ENCODE data around the gene TP53AIP1.

Gene TP53AIP1, protein sequence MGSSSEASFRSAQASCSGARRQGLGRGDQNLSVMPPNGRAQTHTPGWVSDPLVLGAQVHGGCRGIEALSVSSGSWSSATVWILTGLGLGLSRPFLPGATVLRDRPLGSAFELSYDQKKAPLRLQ

DNA sequence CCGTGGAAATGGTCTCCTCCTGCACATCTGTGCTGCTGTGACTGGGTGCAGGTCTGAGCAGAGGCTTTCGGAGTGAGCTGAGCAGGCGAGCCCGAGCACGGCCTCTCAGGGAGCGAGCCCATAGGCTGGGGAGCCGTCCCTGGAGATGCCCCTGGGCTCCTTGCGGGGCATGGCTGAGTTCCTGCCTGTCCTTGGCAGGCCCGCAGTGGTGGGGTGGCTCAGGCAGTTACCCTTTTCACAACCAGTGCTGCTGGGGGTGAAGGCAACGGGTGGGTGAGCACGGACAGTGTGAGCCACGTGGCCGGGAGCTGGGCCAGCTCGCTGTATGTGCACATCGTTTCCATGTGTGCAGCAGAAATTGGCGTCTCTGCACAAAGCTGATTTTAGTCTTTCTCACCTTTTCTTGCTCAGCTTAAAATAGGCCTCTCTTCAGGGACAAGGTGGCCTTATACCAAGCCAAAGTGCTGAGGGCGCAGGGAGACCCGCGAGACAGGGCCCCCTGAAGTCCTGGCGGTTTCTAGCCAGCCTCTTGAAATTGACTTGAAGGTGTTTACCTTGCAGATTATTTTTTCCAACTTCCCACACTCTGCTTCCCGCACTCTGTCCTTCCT is at the start of gene TP53AIP1:
Gene TP53AIP1, minus strand, starts transcription at position 55 of the 611 bp plus-strand sequence. CDS start 5,053 bp downstream, outside the sequence.
- DNase-seq, result no peak

DNA sequence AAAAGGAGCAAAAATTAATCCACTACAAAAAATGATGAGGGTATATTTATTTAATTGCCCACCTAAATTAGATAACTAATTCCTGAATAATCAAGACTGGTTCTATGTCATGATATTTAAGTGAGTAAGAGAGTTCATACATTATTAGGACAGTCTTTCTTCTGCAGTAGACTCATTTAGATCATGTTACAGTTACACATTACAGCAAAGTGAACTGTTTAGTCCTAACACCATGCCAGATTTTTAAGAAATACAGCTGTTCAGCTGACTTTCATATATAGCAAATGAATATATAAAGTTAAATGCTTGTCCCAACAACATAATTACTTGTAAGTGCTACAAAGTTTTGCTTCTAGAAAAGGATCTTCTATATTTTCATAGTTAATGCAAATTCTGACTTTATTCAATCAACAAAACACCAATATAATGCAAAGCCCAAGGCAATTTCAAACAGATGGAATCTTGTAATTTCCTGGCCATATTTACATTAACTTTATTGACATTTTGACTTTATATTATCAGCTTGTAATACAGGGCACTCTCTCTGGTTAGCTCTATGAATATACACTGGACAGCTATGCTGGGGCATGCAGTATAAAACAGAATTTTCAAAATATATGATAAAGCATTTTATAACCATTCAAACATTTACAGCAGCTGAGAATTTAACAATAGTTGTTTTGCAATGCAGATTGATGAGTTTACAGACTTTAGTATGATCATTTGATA is 45.7 kb upstream of the TP53AIP1 start:
- no peak for DNase-seq

DNA sequence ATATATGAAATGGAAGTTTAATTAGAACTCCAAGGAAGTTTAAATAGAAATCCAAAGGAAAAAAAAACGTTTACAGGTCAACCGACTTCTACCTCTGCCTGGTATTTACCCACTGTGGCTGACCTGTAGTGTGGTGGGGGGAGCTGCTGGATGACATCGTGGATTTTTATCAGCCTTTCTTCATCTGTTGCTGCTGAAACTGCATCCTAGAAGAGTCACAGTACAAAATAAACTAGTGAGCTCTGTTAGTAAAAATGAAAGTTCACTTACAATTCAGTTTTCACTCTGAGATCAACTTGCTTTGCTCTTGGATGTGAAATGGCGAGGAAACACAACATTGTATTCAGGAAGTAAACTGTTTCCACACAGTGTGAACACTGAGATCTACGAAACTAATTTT is 43.2 kb upstream of the TP53AIP1 start:
- DNase-seq, result no peak

DNA sequence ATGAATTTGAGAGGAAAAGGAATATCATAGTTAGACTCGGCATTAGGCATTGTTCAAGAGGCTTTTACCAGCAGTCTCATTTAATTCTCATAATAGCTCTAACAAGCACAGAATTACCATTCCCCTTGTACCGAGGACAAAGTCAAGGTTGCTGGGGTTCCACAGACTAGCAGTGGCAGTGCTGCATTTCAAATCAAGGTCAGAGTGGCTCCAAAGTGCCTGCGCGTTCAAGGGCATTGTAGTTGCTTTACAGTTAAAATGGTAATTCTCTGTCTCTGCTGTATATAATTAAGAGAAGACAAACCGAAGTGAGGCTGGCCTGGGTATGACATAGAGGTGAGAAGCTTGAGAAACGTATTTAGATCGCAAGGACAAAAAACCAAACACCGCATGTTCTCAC is 40.4 kb upstream of the TP53AIP1 start:
- no peak for DNase-seq

DNA sequence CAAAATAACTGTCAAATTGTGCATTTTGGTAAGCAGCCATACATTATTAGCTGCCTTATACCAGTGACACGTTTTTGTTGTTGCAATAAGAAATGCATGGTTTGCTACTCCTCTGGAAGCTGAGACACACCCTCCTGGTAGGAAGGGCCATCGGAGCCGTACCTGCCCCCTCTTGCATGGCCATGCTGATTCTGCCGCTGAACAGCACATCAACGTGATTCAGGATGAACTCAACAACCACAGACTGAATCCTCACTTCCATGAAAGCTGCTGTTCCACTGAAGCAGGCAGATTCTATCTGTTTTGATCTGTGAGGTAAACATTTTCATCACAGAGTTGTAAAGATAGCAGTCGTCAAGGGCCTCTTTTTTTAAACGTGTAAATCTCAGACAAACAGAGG is 38.6 kb upstream of the TP53AIP1 start:
- DNase-seq, result no peak

DNA sequence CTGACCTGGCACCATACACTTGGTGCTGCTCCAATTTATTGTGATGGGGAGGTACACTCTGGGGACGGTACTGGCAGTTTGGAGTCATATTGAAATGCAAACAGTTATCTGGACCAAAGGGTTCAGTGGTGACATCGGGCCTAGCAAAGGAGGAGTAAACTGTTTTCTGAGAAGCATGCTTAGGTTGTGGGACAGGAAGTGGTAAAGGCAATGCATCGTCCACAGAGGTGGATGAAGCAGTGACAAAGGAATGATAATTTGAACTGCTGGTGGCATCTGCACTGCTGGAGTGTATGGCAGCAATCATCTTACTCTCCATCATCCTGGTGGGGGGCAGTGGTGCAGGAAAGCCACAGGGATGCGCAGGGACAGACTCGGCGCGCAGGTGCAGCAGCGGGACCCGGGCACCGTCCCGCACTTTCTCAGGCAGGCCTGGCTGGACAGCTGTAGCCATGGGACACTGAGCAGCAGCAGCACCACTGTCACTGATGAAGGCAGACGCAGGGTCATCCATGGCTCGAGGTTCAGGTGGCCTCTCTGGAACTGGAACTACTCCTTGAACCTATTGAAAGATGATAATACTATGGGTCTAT is 28.0 kb upstream of the TP53AIP1 start:
- no peak for DNase-seq

DNA sequence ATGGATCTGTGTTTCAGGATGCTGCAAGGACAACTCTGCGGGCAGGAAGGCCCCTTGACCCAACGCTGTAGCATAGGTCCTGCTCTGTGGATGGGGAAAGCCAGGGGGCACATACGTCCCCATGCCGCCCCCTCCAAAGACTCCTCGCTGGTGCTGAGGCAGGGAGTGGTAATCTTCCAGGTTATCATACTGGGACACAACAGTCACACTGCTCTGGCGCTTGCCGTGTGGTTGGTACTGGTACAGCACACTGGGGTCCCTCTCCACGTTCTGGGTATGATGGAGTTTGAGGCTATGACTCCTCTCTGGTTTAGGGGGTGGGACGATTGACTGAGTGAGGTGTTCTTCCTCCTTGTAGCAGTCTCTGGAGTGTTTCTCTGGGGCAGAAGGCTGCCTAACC is 26.2 kb upstream of the TP53AIP1 start:
- DNase-seq, result no peak

DNA sequence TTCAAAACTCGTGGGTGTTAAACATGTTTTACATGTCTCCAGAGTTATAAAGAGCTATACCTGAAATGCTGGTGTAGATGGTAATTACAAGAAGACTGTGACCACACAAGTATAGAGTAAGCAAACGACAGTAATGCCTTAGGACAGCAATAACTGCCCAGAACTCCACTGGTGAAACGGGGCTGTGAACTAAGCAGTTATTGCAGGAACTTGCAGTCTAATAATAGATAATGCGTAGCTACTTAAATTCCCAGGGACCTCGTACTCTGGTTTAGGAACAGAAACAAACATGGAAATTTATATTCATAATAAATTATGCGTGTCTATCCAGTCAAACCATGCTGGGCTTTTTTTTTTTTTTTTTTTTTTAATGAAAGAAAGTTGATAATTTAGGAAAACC is 24.9 kb upstream of the TP53AIP1 start:
- DNase-seq, result no peak

DNA sequence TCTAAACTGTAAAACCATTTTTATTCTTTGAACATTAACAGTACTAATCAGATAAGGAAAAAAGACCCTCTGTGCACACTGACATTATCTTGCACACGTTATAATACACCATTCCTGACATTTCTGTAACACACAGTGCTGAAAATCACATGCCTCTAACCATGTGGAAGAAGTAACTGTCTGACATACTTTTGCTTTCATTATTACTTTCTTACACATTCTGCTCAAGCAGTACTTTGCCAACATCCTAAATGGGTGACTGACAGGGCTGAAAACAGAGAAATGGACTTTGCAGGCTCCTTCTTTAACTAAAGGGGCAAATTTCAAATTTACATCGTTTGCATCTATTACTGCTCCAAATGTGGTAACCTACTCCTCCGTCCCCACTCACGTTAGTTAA is 22.8 kb upstream of the TP53AIP1 start:
- no peak for DNase-seq

DNA sequence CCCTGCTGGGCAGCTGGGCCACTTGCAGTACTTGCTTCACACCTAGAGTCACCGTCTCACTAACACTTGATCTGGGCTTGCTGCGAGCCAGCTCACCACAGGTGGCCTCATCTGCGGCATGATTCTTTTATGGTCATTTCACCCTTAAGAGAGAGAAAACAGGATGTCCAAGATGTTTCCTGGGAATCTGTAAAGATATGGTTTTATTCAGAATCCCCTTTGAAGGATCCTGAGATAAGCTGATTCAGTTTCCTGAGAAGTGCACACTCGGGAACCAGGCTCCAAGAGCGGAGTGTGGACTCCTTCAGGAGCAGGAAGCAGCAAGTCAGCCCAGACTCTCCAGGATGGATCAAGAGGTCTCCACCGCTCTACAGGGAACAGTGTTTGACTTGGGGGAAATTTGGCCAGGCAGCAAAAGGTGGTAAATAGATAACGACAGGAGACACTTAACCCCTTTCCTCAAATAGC is 21.8 kb upstream of the TP53AIP1 start:
- DNase-seq, result no peak

DNA sequence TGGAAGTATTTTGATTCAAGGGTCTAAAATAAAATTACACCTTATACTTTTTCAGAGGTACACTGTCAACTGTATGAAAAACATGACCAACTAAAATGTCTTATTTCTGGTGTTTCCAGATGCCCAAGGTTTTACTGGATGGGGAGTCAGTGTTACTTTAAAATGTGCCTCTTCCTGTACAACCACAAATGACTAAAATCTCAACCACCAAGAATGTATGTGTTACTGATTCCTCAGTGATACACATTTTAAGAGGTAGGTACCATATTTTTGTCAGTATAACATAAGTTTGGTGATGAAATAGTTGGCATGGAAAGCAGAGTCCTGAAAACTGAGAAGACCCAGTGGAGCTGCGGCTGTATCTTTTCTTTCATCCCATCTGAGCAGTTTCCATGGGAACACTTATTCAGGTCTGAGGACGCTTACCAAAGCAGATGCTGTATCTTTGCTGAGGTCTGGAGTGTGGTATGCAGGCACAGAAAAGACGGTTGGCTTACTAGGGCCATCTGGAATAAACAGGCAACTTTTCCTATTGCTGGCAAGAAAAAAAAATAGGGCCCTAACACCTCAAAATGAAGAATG is 21.2 kb upstream of the TP53AIP1 start:
- DNase-seq, result no peak

DNA sequence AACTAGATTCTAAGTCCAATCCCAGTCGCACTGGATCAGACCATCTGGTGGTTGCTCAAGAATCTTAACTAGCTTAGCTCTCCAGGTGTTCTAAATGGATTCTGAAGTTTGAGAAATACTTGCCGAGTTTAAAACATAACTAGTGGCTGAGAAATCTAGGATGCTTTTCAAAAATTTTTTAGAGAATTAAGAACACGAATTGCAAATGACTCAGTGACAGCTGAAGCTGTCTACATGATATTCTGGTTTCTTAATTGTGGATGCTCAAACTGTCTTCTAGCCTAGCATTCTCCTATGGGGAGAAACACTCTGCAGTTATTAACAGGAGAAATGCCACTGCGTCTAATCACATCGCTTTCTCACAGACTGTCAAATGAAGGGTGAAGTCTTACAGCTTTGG is 20.2 kb upstream of the TP53AIP1 start:
- DNase-seq, result no peak

DNA sequence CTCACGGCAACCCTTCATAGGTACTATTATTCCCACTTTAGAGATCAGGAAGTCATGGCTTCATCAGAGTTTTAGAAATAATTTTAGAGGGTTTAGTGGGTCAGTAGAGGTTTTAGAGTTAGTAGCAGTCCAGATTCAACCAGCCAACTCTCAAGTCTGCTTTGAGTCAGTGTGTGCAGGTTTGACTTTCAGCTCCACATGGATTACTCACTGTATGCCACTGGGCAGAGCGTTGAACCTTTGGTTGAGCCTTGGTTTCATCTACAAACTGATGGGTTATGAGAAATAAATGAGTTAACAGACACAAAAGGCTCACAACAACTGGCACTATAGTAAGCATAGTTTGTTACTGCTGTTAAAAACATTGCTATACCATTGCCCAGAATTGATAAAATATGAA is 19.0 kb upstream of the TP53AIP1 start:
- DNase-seq, result no peak

DNA sequence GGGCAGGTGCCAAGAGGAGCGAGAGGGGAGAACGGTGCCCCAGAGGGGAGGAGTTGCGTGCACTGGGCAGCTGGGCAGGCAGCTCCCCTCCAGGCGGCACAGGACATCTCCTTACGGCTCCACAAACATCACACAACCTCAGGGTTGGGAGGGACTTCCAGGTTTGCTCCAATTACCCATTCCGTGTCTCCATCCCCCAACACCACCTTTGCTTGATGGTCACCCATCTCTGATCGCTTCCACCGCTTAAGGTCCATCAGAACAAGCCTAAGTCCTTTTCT is 14.5 kb upstream of the TP53AIP1 start:
- no peak for DNase-seq

DNA sequence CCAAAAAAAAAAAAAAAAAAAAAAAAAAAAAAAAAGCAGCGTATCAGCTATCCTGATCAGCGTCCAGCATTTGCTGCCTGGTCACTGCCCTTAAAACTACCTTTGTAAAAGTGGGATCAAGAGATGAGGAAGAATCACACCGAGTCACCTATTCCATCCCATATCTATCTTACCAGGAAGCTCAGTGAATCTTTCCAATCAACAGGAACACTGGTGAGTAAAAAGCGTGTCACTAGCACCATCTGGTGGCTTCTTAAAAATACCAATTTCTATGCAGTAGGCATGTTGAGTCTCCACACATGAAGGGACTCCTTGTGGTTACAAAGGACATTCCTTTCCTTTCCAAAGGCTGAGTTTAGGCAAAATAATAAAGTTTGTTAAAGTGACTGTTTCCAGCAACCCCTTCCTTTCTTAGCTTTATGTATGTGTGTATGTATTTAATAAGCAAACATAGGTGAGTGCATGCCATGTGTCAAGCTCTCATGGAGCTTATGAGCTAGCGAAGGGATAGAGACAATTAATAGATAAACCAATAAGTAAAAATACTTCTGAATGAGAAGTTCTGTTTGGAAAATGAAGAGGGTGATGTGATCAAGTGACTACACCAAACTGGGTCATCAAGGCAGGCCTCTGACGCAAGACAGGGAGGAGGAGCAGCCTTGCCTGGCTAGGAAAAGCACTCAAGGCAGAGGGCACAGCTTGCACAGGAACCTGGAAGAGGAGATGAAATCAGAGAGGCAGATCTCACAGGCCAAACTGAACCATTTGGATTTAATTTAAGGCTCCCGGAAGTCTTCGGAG is 13.9 kb upstream of the TP53AIP1 start:
- no peak for DNase-seq

DNA sequence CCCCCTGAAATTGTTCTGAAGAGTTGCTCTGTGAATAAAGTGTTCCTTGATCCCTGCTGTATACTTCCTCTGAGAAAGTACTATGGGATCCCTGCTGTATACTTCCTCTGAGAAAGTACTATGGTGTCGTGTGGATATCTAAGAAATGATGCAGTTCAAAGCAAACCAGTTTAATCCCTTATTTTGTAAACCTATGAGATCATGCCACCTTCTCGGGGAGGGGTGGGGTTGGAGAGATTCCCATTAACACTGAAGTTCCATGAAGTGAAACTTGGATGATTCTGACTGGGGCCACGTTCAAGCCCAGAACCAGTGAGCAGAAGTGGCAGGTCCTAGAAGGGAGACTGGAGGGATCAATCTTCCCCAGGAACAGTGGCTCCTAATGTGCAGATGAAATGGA is 13.0 kb upstream of the TP53AIP1 start:
- no peak for DNase-seq

DNA sequence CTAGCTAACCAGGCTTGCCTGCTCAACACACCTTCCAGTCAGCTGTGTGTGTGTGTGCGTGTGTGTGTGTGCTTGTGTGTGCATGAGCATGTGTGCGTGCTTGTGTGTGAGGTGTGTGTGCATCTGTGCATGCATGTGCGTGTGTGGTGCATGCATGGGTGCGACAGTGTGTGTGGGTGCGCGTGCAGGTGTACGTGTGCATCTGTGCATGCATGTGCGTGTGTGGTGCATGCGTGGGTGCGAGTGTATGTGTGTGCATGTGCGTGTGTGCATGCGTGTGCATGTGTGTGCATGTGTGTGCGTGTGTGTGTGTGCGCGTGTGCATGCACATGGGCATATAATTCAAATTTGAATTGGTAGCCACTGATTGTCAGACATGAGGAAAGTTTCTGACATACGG is 10.5 kb upstream of the TP53AIP1 start:
- no peak for DNase-seq

DNA sequence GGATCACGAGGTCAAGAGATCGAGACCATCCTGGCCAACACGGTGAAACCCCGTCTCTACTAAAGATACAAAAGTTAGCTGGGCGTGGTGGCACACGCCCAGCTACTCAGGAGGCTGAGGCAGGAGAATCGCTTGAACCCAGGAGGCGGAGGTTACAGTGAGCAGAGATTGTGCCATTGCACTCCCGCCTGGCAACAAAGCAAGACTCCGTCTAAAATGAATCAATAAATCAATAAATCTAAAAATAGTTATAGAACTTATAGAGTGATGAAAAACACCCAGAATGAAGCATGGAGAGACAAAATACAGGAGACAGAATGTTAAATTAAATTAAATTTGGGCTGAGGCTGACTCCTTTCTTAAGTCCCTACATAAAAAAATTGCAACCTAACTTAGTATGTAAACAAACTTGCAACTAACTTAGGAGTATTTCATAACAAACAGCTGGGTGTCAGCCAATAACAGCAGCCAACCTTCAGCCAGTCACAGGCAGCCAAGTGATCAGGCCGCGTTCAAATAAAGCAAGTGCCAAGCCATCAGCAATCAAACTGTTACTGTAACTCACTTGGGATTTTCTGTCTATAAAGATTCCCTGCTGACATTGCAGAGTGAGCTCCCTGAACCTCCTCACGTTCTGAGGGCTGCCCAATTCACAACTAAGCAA is 7.3 kb upstream of the TP53AIP1 start:
- DNase-seq, result no peak

DNA sequence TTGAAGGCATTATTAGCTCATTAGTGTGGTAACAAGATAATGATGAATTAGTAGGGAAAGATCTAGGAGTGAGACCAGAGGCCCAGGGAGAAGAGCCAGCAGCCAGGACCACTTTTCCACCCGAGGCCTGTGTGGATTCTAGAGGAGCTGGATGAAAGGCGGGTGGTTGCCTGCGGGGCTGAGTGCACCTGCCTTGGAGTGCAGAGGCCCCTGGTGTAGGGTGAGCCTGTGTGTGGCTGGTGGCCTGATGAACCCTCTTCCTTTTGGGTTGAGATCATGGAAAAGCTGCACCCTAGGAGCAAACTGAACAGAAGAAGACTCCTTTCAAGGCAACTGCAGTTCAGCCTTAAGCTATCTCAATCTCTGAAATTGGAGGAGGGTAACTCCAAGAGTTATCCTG is 5.9 kb upstream of the TP53AIP1 start:
- DNase-seq, result no peak

DNA sequence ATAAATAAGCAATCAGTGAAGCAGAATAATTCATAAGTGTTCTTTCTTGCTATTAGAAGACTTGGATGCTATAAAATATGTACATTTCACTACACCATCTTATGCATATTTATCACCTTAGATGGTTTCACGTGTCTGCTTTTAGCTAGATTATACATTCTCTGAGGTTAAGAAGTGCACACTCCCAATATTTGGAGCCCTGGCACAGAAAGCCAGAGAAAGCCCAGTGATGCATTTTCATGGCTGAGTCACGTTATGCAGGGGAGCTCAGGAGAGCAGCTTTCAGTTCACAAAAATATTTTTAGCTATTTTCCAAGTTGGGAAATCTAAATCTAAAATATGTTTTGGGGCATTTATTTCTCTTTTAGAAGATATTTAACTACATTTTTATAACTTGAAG is 5.1 kb upstream of the TP53AIP1 start:
- no peak for DNase-seq

DNA sequence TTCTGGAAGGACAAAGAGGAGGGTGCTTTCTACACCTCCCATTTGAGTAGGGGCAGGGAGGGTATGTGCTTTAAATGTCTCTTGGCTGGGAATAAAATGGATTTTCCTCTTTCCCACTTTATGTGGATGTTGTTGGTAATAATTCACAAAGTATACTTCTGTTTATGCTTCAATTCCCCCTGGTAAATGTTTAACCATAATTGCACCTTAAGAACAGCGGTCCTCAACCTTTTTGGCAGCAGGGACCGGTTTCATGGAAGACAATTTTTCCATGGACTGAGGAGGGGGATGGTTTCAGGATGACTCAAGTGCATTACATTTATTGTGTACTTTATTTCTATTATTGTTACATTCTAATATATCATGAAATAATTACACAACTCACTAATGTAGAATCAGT is 4.0 kb upstream of the TP53AIP1 start:
- DNase-seq, result no peak

DNA sequence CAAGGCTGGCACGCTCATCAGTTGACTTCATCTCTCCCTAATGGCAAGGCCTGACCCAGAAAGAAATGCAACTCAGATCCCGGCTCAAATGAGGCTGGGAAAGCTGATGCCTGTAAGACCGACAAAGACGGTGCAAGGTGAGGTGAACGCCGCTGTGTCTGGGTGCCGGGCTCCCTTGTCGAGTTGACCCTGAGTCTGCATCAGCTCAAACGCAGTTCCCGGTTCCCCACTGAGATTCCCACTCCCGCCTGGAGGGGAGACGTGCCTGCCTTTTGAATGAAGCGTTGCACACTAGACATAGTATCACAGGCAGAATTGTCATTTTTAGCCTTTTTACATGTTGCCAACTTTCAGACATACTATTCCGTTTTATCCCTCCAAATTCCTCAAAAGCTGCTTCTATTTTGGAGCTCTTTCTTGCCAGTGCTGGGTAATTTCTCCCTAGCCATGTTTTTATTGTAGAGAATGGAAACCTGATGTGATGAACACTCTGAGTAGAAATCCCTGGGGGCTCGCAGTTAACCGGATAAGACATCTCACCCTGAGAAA is 831 bp upstream of the TP53AIP1 start:
- no peak for DNase-seq
